ENCODE measurements around the gene NLGN4X.

The NLGN4X gene

GRCh38 chrX:6005856-6006255, 222.8 kb downstream of the NLGN4X start:
- DNase-seq (ENCODE audit: low spot score), result no peak

GRCh38 chrX:6004529-6004928, 224.1 kb downstream of the NLGN4X start:
- no peak for DNase-seq (ENCODE audit: low spot score)

- DNase-seq (ENCODE audit: low spot score), result no peak
These were observed 226.6 kb downstream of the NLGN4X start for GRCh38 chrX:6002056-6002455.

- DNase-seq (ENCODE audit: low spot score), result no peak
These were observed 229.8 kb downstream of the NLGN4X start for GRCh38 chrX:5998901-5999300.

GRCh38 chrX:5998456-5998855, 230.2 kb downstream of the NLGN4X start:
- no peak for DNase-seq (ENCODE audit: low spot score)

GRCh38 chrX:5991393-5991792, 237.3 kb downstream of the NLGN4X start:
- no peak for DNase-seq (ENCODE audit: low spot score)

GRCh38 chrX:5979338-5979737, 249.3 kb downstream of the NLGN4X start:
- DNase-seq (ENCODE audit: low spot score), result no peak

- DNase-seq (ENCODE audit: low spot score), result no peak
These were observed 252.3 kb downstream of the NLGN4X start for GRCh38 chrX:5976332-5976731.

GRCh38 chrX:5971300-5971699, 257.4 kb downstream of the NLGN4X start:
- no peak for DNase-seq (ENCODE audit: low spot score)

GRCh38 chrX:5965406-5965805, 263.3 kb downstream of the NLGN4X start:
- no peak for DNase-seq (ENCODE audit: low spot score)

- no peak for DNase-seq (ENCODE audit: low spot score)
These were observed 269.4 kb downstream of the NLGN4X start for GRCh38 chrX:5959286-5959685.

- DNase-seq (ENCODE audit: low spot score), result no peak
These were observed 270.1 kb downstream of the NLGN4X start for GRCh38 chrX:5958523-5958922.

GRCh38 chrX:5957506-5957905, 271.2 kb downstream of the NLGN4X start:
- DNase-seq (ENCODE audit: low spot score), result no peak

- DNase-seq (ENCODE audit: low spot score), result no peak
These were observed 292.2 kb downstream of the NLGN4X start for GRCh38 chrX:5936438-5936837.

GRCh38 chrX:5928224-5928623, 300.4 kb downstream of the NLGN4X start:
- no peak for DNase-seq (ENCODE audit: low spot score)

GRCh38 chrX:5916945-5917344, 311.7 kb downstream of the NLGN4X start:
- DNase-seq (ENCODE audit: low spot score), result no peak

- DNase-seq (ENCODE audit: low spot score), result no peak
These were observed 312.9 kb downstream of the NLGN4X start for GRCh38 chrX:5915783-5916182.

GRCh38 chrX:5907207-5907606, 321.5 kb downstream of the NLGN4X start:
- no peak for DNase-seq (ENCODE audit: low spot score)

- peak; percentile 56 for DNase-seq (ENCODE audit: low spot score)
These were observed 325.0 kb downstream of the NLGN4X start for GRCh38 chrX:5903586-5904190.

- DNase-seq (ENCODE audit: low spot score), result no peak
These were observed 330.2 kb downstream of the NLGN4X start for GRCh38 chrX:5898463-5898862.

GRCh38 chrX:5891378-5891777, 337.3 kb downstream of the NLGN4X start:
- peak; percentile 7 for DNase-seq (ENCODE audit: low spot score)

GRCh38 chrX:5876984-5877596, 351.6 kb downstream of the NLGN4X start:
- peak; percentile 24 for DNase-seq (ENCODE audit: low spot score)

GRCh38 chrX:5870238-5870637, 358.4 kb downstream of the NLGN4X start:
- no peak for DNase-seq (ENCODE audit: low spot score)

- DNase-seq (ENCODE audit: low spot score), result no peak
These were observed 358.9 kb downstream of the NLGN4X start for GRCh38 chrX:5869786-5870185.
